GM12878 (cell line): Measurements from ENCODE around the gene MLNR. TPM values are rescaled to one million over a fixed set of nuclear protein-coding genes. Genes with fewer than 3 reads are reported as not detected.

Experiments used
- ATAC-seq: fragments of 200-7000 bp; cut with Tn5 transposase; 3 replicates; pipeline ENCODE4 v1.9.1; 2020; ENCODE audit warnings: mild to moderate bottlenecking, moderate library complexity
- BruUV-seq: library from RNA; stranded (reverse); fragments of 400-500 nt; replicated peaks from 2 replicates; lab custom pipeline; 2021; lab: Mats Ljungman, UMichigan
- CTCF ChIA-PET: fragments of 300-600 bp; sonication (Branson Sonifier 250); formaldehyde crosslinking; extraction: SDS; loops from one replicate; lab custom pipeline; 2021; ENCODE audit warnings: inconsistent platforms; lab: Yijun Ruan, JAX
- POLR2A ChIA-PET: fragments of 350-600 bp; formaldehyde crosslinking; extraction: SDS; loops from one replicate; lab custom pipeline; 2021; ENCODE audit warnings: inconsistent platforms; lab: Charles Lee
- RAD21 ChIA-PET: fragments of 300-600 bp; sonication (Branson Sonifier 250); formaldehyde crosslinking; loops from one replicate; lab custom pipeline; 2023; ENCODE audit warnings: antibody characterized with exemption; ENCODE audit not compliant: unreplicated experiment; lab: Charles Lee
- SMC1A ChIA-PET: fragments of 300-600 bp; sonication (Branson Sonifier 250); formaldehyde crosslinking; loops from one replicate; lab custom pipeline; 2023; ENCODE audit not compliant: unreplicated experiment, uncharacterized antibody; lab: Charles Lee
- DNase-seq: peaks from one replicate; pipeline ENCODE4 v3.0.0-alpha.2; 2011; ENCODE audit warnings: low read depth, low spot score
- FAIRE-seq: peaks from 3 replicates; lab custom pipeline; 2011; peaks lifted over from hg19 to GRCh38; lab: Jason Lieb, UNC
- H2AFZ ChIP-seq: 2 replicates; pipeline ENCODE4 v1.6.0; 2011; ENCODE audit warnings: low read depth, low read length, control low read depth; ENCODE audit not compliant: control insufficient read depth
- H3K27ac ChIP-seq: 2 replicates; pipeline ENCODE4 v1.5.1; 2011; ENCODE audit warnings: control low read depth; ENCODE audit not compliant: control insufficient read depth, insufficient read depth
- H3K27me3 ChIP-seq, 2 experiments: replicated peaks in 1 of 2; 2 replicates each; pipeline versions ENCODE4 v1.6.0 to v1.6.1; 2011; ENCODE audit warnings: low read length in 1 of 2; ENCODE audit not compliant: control insufficient read depth in 2 of 2, insufficient read depth in 2 of 2
- H3K36me3 ChIP-seq, 2 experiments: 2 replicates each; pipeline ENCODE4 v1.5.1; 2011; ENCODE audit warnings: low read length in 1 of 2; ENCODE audit not compliant: control insufficient read depth in 2 of 2, insufficient read depth in 2 of 2
- H3K4me1 ChIP-seq: 2 replicates; pipeline ENCODE4 v1.6.1; 2011; ENCODE audit warnings: mild to moderate bottlenecking, low read length, moderate library complexity, mixed read lengths; ENCODE audit not compliant: control insufficient read depth, insufficient read depth
- H3K4me2 ChIP-seq: 2 replicates; pipeline ENCODE4 v1.6.0; 2011; ENCODE audit warnings: control low read depth; ENCODE audit not compliant: control insufficient read depth, insufficient read depth
- H3K4me3 ChIP-seq: fragments of 200-600 bp; sonication (generic); 2 replicates; pipeline ENCODE4 v1.5.1; 2016
- H3K79me2 ChIP-seq: 2 replicates; pipeline ENCODE4 v1.6.0; 2011; ENCODE audit warnings: low read length; ENCODE audit not compliant: control insufficient read depth, insufficient read depth
- H3K9ac ChIP-seq: 2 replicates; pipeline ENCODE4 v1.8.0; 2011; ENCODE audit warnings: low read length, control low read depth, mixed read lengths; ENCODE audit not compliant: control insufficient read depth, insufficient read depth
- H3K9me3 ChIP-seq: replicated peaks from 3 replicates; pipeline ENCODE4 v1.5.1; 2011; ENCODE audit warnings: mild to moderate bottlenecking, low read length; ENCODE audit not compliant: control insufficient read depth, insufficient read depth
- H4K20me1 ChIP-seq: 2 replicates; pipeline ENCODE4 v1.6.0; 2011; ENCODE audit not compliant: control insufficient read depth, insufficient read depth
- PBX3 ChIP-seq: IDR thresholded peaks from 2 replicates; pipeline ENCODE4 v1.6.1; 2011; ENCODE audit warnings: mild to moderate bottlenecking, low read depth, low read length, moderate library complexity; ENCODE audit not compliant: insufficient replicate concordance
- RUNX3 ChIP-seq: IDR thresholded peaks from 2 replicates; pipeline ENCODE4 v1.6.1; 2012; ENCODE audit warnings: low read length, inconsistent platforms
- SREBF2 ChIP-seq: IDR thresholded peaks from 2 replicates; pipeline ENCODE4 v1.6.1; 2012; ENCODE audit warnings: mild to moderate bottlenecking, low read length
- SUPT20H ChIP-seq: IDR thresholded peaks from 2 replicates; pipeline ENCODE4 v1.6.1; 2011; ENCODE audit warnings: low read depth, mild to moderate bottlenecking, low read length, moderate library complexity, borderline replicate concordance; ENCODE audit not compliant: control insufficient read depth
- ZBTB33 ChIP-seq: fragments of 450-650 bp; IDR thresholded peaks from 2 replicates; pipeline ENCODE4 v1.6.1; 2017; ENCODE audit warnings: mild to moderate bottlenecking
- WGBS: methylation state at CpG from one replicate; pipeline ENCODE4 v1.1.6; 2016; ENCODE audit warnings: low lambda C conversion rate; ENCODE audit not compliant: insufficient replicate concordance, insufficient coverage; ENCODE audit errors: missing lambda C conversion rate; 5-methylcytosine and 5-hydroxymethylcytosine counted together
- in situ Hi-C: fragments of 300-500 bp; cut with MboI; formaldehyde crosslinking; loops from 9 replicates; pipeline ENCODE4 v1.14.3; 2018; ENCODE audit warnings: mixed read lengths
- intact Hi-C: fragments of 100-400 bp; cut with micrococcal nuclease; formaldehyde crosslinking; loops from one replicate; pipeline ENCODE4 v1.14.2; 2022; ENCODE audit not compliant: unreplicated experiment
- polyA plus RNA-seq, 11 experiments: library from polyadenylated mRNA; depleted of rRNA in 4 of 11; unstranded in 6 of 11; stranded (reverse) in 5 of 11; fragments of >200 nt; fragmentation: Nextera tagmentation in 4 of 11; fragmentation: Illumina TruSeq in 1 of 11; extraction: Ambion mirVana in 4 of 11; extraction: Trizol in 1 of 11; gene quantifications; 1 replicate in 1 of 11; 2 replicates in 10 of 11; pipeline versions ENCODE4 v1.2.1 to v1.2.3, GENCODE V29; 2011 to 2016; ENCODE audit warnings: inconsistent platforms in 2 of 11, missing spikeins in 2 of 11, low read depth in 1 of 11
- total RNA-seq, 4 experiments: library from RNA; depleted of rRNA in 3 of 4; stranded (reverse); fragments of >200 nt in 3 of 4; fragmentation: Illumina TruSeq in 1 of 4; extraction: Trizol in 1 of 4; gene quantifications; 2 replicates each; pipeline versions ENCODE4 v1.2.1 to v1.2.3, GENCODE V29; 2013 to 2021
- TF ChIP-seq, protein P1 (sequence below): IDR thresholded peaks from 2 replicates; pipeline ENCODE4 v1.6.1; 2012; ENCODE audit warnings: mild to moderate bottlenecking, low read depth, low read length
- TF ChIP-seq, protein P2 (sequence below): fragments of 450-650 bp; IDR thresholded peaks from 2 replicates; pipeline ENCODE4 v1.6.1; 2016; ENCODE audit warnings: mild to moderate bottlenecking

MLNR gene
- total and polyA plus RNA-seq, 10 of the 15 experiments (the other 5 are each of a cell fraction or from before 2014, with no cell fraction given): not detected

DNA sequence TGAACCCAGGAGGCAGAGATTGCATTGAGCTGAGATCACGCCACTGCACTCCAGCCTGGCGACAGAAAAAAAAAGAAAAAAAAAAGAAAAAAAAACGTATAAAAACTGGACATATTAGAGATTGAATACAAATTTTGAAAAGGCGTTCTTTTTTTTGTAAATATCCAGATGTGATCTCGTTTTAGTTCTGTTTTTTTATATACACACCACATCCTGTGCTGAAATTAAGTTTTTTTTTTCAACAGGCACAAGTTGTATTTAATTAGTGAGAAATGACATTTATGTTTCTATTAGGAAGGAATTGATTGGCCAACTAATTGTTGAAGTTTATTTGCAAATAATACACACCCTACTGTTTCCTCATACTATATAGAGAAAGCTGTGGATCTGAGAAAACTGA, 31.2 kb downstream of the MLNR start:
- no peaks in the 10 kb centered on the region for H3K4me1 ChIP-seq
- H3K9me3 ChIP-seq: no peaks in the 10 kb centered on the region
- H3K27me3 ChIP-seq: no peaks in the 10 kb centered on the region
- no peak for TF ChIP-seq ZBTB33
- TF ChIP-seq PBX3: no peak
- no peak for TF ChIP-seq SREBF2
- no peak for TF ChIP-seq RUNX3
- TF ChIP-seq, protein P1, sequence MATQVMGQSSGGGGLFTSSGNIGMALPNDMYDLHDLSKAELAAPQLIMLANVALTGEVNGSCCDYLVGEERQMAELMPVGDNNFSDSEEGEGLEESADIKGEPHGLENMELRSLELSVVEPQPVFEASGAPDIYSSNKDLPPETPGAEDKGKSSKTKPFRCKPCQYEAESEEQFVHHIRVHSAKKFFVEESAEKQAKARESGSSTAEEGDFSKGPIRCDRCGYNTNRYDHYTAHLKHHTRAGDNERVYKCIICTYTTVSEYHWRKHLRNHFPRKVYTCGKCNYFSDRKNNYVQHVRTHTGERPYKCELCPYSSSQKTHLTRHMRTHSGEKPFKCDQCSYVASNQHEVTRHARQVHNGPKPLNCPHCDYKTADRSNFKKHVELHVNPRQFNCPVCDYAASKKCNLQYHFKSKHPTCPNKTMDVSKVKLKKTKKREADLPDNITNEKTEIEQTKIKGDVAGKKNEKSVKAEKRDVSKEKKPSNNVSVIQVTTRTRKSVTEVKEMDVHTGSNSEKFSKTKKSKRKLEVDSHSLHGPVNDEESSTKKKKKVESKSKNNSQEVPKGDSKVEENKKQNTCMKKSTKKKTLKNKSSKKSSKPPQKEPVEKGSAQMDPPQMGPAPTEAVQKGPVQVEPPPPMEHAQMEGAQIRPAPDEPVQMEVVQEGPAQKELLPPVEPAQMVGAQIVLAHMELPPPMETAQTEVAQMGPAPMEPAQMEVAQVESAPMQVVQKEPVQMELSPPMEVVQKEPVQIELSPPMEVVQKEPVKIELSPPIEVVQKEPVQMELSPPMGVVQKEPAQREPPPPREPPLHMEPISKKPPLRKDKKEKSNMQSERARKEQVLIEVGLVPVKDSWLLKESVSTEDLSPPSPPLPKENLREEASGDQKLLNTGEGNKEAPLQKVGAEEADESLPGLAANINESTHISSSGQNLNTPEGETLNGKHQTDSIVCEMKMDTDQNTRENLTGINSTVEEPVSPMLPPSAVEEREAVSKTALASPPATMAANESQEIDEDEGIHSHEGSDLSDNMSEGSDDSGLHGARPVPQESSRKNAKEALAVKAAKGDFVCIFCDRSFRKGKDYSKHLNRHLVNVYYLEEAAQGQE: no peak
- TF ChIP-seq, protein P2, sequence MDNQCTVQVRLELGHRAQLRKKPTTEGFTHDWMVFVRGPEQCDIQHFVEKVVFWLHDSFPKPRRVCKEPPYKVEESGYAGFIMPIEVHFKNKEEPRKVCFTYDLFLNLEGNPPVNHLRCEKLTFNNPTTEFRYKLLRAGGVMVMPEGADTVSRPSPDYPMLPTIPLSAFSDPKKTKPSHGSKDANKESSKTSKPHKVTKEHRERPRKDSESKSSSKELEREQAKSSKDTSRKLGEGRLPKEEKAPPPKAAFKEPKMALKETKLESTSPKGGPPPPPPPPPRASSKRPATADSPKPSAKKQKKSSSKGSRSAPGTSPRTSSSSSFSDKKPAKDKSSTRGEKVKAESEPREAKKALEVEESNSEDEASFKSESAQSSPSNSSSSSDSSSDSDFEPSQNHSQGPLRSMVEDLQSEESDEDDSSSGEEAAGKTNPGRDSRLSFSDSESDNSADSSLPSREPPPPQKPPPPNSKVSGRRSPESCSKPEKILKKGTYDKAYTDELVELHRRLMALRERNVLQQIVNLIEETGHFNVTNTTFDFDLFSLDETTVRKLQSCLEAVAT: no peak
- no peak for TF ChIP-seq SUPT20H
- DNase-seq (no peak), FAIRE-seq (no peak), ATAC-seq (no peak)
- in situ Hi-C loops: no loop called here
- ChIA-PET SMC1A (interaction anchor here (0.6 to 1.6 kb wide), 2 partner anchors 10 to 489 kb away, joined by 4 to 5 read pairs; no protein-coding TSS in a partner anchor), POLR2A (no interaction called here), CTCF (interaction anchor here (0.6 to 1.7 kb wide), 3 partner anchors 11 to 520 kb away, joined by 3 to 9 read pairs (median 3); no protein-coding TSS in a partner anchor), RAD21 (interaction anchor here (0.6 to 1.6 kb wide), 2 partner anchors 30 to 766 kb away, joined by 3 read pairs; no protein-coding TSS in a partner anchor)
- H3K9ac ChIP-seq: no peak overlapping the region
- peaks cover 8% of the 10 kb centered on the region for H3K79me2 ChIP-seq
- H2AFZ ChIP-seq: no peak overlapping the region
- intact Hi-C loops: no loop called here
- H3K36me3 ChIP-seq: no peaks in the 10 kb centered on the region
- no peak overlapping the region for H3K4me2 ChIP-seq
- no peak overlapping the region for H3K27ac ChIP-seq
- no peak overlapping the region for H3K4me3 ChIP-seq
- no peaks in the 10 kb centered on the region for H4K20me1 ChIP-seq
- no TSS peak for BruUV-seq
- WGBS: 82% methylated on average over 5 of the region's 5 CpGs
